Mammary epithelial cell (primary cell): Measurements from ENCODE around the gene PPARA.

Experiments
- EZH2 ChIP-seq: IDR thresholded peaks from 2 replicates; pipeline ENCODE4 v1.6.1; 2012; ENCODE audit warnings: low read length, inconsistent platforms, borderline replicate concordance
- TF ChIP-seq, protein P1 (sequence below), 2 donors: IDR thresholded peaks in 1 of 2; conservative IDR thresholded peaks in 1 of 2; 2 replicates each; pipeline ENCODE4 v1.5.1; 2011 to 2012; ENCODE audit warnings: inconsistent platforms in 2 of 2, low read length in 2 of 2, mild to moderate bottlenecking in 2 of 2, control low read depth in 1 of 2, low read depth in 1 of 2; ENCODE audit not compliant: insufficient read depth in 1 of 2; ENCODE audit errors: extremely low read depth in 1 of 2

DNA sequence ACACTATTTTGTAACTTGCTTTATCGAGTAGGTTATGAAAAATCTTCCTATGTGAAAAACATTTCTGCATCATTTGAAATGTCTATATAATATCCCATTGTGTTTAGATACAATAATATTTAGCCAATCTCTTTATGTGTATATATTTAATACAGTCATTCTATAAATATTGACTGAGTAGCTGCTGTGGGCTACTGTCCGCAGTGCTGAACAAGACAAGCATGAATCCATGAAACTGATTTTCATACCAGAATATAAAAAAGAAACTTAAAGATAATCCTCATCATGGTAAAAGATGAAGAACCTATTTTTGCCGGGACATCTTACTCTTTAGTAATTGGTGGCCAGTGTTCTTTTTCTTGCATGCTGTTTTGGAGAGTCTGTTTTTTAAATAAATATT is 3.6 kb downstream of the PPARA start:
- TF ChIP-seq, protein P1, sequence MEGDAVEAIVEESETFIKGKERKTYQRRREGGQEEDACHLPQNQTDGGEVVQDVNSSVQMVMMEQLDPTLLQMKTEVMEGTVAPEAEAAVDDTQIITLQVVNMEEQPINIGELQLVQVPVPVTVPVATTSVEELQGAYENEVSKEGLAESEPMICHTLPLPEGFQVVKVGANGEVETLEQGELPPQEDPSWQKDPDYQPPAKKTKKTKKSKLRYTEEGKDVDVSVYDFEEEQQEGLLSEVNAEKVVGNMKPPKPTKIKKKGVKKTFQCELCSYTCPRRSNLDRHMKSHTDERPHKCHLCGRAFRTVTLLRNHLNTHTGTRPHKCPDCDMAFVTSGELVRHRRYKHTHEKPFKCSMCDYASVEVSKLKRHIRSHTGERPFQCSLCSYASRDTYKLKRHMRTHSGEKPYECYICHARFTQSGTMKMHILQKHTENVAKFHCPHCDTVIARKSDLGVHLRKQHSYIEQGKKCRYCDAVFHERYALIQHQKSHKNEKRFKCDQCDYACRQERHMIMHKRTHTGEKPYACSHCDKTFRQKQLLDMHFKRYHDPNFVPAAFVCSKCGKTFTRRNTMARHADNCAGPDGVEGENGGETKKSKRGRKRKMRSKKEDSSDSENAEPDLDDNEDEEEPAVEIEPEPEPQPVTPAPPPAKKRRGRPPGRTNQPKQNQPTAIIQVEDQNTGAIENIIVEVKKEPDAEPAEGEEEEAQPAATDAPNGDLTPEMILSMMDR (conservative IDR thresholded peaks at IDR 0.05 in 1 of 2, IDR thresholded peaks at IDR 0.05 in 1 of 2; ENCODE audit: extremely low read depth in 1 of 2, insufficient read depth in 1 of 2, low read depth in 1 of 2, low read length in 2 of 2), result no peak
- TF ChIP-seq EZH2, result no peak
